HG03565 (cell line): ENCODE measurements around the gene ZNF582.
A peak's percentile ranks its signal among the peaks of the same experiment; 100 is the strongest.

Source experiments
- ATAC-seq: cut with Tn5 transposase; IDR thresholded peaks from one replicate; pipeline ENCODE4 v1.9.1; 2021; ENCODE audit warnings: mild to moderate bottlenecking, moderate library complexity; ENCODE audit not compliant: unreplicated experiment

The ZNF582 gene

DNA sequence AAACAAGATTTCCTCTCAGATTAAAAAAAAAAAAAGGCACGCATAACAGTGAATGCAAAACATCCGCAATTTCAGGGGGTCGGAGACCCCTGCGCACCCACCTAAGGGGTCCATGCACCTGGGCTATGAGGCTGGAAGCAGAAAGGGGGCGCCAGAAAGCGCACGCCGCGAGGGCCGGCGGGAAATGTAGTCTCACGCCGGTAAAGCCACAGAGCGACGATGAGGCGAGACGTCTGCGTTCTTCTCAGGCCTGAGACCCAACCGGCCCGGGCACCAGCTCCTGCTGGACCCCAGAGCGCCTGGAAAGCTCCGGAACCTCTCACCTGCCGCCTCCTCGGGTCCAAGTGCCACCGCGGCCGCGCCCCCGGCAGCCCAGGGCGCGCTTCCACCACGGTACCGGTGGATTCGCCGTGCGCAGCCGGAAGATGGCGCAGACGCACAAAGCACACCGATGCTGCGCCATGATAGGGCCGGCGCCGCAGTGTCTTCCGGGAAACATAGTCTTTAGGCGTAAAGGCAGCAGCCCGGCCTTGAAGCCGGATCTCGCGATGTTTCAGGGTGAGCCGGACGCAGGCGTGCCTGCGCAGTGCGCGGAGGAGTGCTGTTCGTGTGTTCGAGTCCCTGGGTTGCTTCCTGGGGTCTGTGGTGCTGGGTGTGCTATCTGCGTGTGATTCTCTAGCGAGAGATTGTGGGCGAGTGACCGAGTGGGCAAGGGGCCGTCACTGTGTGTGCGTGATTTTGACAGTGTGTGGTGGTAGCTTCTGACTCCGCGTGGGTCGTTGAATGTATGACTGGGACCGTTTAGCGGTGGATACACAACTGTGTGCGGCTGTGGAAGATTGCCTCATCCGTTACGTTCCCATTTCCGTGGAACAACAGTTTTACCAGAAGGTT is at the start of gene ZNF582:
ZNF582 (minus strand) TSS at position 416 of the 894 bp plus-strand sequence. CDS start 1,782 bp downstream, outside the sequence.
- peak; percentile 95 for ATAC-seq

DNA sequence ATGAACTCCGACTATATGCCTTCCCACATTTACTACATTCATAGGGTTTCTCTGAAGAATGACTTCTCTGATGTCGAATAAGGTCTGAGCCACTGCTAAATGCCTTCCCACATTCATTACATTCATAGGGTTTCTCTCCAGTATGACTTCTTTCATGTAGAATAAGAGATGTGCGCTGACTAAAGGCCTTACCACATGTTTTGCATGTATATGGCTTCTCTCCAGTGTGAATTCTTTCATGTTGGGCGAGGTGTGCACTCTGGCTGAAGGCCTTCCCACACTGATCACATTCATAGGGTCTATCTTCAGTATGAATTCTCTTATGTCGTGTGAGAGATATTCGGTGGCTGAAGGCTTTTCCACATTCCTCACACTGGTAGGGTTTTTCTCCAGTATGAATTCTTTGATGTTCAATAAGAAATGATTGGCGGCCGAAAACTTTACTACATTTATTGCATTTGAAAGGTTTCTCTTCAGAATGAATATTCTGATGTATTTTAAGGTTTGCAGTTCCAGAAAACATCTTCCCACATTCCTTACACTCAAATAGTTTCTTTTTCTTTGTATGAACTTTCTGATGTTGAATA is 48.0 kb upstream of the ZNF582 start:
- ATAC-seq = no peak

DNA sequence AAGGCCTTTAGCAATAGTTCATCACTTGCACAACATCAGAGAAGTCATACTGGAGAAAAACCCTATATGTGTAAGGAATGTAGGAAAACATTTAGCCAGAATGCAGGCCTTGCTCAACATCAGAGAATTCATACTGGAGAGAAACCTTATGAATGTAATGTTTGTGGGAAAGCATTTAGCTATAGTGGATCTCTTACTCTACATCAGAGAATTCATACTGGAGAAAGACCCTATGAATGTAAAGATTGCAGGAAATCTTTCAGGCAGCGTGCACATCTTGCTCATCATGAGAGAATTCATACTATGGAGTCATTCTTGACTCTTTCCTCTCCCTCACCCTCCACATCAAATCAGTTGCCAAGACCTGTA is 30.6 kb upstream of the ZNF582 start:
- ATAC-seq = no peak

DNA sequence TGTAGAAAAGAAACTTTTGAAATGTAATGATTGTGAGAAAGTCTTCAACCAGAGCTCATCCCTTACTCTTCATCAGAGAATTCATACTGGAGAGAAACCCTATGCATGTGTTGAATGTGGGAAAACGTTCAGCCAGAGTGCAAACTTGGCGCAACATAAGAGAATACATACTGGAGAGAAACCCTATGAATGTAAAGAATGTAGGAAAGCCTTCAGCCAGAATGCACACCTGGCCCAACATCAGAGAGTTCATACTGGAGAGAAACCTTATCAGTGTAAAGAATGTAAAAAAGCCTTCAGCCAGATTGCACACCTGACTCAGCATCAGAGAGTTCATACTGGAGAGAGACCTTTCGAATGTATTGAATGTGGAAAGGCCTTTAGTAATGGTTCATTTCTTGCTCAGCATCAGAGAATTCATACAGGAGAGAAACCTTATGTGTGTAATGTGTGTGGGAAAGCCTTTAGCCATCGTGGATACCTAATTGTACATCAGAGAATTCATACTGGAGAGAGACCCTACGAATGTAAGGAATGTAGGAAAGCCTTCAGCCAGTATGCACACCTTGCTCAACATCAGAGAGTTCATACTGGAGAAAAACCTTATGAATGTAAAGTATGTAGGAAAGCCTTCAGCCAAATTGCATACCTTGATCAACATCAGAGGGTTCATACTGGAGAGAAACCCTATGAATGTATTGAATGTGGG is 30.1 kb upstream of the ZNF582 start:
- ATAC-seq = no peak

DNA sequence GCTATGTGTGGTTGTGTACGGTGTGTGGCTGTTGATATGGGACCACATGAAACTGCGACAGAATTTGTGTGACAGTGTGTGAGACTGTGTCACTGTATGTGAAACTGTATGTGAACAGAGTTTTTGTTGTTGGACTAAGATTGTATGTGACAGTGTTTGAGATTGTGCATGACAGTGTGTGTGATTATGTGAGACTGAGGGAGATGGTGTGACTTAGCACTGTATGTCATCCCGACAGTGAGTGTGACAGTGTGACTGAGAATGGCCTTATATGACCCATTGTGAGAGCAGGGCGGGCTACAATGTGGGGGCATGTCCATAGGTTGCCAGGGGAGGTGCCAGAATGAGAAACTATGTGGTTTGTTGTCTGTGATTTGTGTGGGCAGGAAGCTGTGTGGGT is 11.7 kb upstream of the ZNF582 start:
- no peak for ATAC-seq

DNA sequence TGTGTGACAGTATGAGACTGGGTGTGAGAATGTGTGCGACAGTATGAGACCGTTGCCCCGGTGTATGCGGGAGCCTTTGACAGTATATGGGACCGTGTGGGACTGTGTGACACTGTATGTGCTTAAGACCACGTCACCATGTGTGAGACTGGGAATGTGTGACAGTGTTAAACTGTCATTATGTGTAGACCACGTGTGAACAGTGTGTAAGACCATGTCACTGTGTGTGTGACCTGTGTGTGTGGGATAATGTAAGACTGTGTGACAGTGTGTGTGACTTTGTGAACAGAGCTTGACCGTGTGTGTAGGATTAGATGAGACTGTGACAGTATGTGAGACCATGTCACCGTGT is 11.3 kb upstream of the ZNF582 start:
- ATAC-seq = peak; percentile 5

DNA sequence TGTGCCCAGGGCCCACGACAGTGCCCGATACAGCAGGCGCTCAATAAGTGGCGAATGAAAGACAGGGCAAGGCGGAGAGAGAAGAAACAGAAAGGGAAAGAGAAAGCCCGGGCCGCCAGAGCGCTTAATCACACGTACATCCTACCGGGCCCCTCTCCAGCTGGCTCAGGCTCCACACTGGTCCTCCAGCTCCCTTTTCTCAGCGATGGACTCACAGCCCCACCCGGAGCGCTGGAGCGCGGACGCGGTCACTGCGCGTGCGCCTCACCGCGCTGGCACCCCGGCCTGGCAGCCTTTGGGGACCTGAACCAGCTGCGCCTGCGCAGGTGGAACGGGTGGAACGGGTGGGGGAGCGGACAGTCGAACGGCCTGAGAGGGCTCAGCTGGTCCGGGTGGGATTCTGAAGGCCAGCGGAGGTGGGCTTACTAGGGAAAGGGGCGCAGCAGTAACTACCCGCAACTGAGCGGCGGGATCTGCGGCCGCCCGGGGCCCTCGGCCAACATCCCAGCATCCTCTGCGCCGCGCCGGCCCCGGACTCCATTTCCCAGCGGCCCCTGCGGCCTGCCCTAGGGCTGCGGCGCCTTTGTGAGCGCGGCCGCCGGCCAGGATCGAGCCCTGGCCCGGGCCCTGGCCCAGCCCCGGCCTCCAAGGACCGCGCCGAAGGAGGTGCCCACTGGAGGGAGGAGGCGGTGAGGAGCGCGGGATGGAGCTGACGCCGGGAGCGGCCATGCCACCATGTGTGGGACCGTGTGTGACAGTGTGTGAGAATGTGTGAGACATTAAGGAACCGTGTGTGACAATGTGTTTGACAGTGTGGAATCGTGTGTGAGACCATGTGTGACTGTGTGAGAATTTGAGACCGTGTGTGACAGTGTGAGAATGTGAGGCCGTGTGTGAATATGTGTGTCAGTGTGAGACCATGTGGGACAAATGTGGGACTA is 10.7 kb upstream of the ZNF582 start, which contains the start of gene ZNF583:
ZNF583 (plus strand) TSS at position 569 of the 941 bp plus-strand sequence. CDS start 2,783 bp downstream, outside the sequence.
- ATAC-seq = peak; percentile 62

DNA sequence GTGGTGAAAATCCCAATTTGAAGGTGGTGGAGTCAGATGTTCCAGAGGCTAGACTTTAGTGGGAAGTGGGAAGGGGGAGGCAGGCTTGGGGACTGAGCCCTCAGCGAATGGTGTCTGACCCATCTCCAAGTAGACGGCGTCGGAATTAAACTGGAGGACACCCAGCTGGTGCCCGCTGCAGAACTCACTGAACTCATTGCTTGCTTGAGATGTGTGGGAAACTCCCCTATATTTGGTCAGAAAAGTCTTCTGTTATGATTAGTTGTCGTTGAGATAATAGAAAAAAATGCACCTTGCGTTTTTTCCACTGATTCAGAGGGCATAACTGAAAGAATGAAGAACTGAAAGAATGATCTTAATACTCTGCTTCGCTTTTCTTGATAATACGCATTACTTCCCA is 9.9 kb upstream of the ZNF582 start:
- ATAC-seq = peak; percentile 3

DNA sequence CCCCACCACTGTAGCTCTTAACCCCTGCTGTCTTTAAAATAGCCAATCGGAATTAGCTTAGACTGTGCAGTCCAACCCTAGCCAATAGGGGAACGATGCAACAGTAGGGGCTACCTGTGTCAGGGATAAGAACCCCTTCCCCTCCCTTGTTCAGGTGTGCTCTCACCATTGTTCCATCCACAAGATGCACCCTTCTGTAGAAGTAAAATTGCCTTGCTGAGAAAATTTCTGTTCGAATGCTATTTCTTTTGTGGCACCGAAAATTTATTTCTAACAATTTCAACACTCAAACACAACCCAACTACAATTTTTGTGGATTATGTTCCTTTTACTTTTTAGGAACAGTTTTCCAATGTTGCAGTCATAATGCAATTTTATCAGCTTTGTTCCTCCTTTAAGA is 7.2 kb upstream of the ZNF582 start:
- ATAC-seq = no peak

DNA sequence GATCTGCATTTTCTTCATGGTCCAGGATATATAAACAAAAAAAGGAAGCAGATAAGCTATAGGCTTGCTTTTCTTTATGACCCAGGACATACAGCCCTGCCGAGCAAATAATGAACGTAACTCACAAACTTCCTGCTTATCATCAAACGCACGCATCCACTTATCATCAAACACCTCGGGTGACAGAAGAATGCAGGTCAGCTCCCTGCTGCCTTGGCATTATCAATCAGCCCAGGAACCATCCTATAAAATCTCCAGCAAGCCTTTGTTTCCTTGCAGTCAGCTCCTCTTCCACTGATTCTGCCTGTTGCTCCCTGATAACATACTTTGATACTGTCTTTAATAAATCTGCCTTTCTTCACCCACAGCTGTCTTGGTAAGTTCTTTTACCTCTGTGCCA is 5.5 kb upstream of the ZNF582 start:
- ATAC-seq = no peak

DNA sequence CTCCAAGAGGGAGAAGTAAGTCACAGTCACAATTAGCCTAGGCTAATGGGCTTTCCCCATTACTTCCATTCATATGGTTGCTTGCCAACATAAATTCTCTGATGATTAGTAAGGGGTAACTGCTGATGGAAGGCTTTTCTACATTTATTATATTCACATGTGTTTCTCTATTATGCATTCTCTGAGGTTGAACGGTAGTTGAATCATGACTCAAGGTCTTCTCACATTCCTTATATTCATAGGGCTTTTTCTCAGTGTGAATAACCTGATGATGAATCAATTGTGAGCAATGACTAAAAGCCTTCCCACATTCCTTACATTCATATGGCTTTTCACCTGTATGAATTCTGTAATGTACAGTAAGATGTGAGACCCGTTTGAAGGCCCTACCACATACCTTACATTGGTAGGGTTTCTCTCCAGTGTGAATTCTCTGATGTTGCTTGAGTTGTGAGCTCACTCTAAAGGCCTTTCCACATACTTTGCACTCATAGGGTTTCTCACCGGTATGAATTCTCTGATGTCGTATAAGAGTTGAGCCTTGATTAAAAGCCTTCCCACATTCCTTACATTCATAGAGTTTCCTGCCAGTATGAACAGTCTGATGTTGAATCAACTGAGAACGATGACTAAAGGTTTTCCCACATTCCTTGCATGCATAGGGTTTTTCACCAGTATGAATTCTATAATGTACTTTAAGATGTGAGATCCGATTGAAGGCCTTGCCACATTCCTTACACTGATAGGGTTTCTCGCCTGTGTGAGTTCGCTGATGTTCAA is 9.3 kb downstream of the ZNF582 start:
- ATAC-seq = no peak

DNA sequence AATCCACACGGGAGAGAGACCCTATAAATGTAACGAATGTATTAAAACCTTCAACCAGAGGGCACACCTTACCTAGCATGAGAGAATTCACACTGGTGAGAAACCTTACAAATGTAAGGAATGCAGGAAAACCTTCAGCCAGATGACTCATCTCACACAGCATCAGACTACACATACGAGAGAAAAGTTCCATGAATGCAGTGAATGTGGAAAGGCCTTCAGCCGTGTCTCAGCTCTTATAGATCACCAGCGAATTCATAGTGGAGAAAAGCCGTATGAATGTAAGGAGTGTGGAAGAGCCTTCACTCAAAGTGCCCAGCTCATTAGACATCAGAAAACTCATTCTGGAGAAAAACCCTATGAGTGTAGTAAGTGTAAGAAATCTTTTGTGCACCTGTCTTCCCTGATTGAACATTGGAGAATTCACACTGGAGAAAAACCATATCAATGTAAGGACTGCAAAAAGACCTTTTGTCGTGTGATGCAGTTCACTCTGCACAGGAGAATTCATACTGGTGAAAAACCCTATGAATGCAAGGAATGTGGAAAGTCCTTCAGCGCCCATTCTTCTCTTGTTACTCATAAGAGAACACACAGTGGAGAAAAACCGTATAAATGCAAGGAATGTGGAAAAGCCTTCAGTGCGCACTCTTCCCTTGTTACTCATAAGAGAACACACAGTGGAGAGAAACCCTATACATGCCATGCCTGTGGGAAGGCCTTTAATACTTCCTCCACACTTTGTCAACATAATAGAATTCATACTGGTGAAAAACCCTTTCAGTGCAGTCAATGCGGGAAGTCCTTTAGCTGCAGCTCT is 16.0 kb downstream of the ZNF582 start:
- ATAC-seq = no peak

DNA sequence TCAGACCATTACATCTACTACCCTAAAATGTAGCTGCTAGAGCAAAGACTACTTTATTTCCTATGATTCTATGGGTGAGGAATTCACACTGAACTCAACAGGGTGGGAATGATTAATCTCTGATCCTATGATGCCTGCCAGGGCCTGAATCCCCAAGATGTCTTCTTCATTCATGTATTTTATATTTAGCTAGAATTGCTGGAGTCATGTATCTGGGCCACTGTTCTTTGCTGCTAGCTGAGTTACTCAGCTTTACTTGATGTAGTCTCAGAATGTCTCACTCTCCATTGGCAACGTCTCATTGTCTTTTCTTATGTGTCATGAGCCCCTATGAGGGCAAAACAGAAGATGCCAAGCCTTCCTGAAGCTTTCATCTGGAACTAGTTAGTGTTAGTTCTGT is 21.1 kb downstream of the ZNF582 start:
- no peak for ATAC-seq

DNA sequence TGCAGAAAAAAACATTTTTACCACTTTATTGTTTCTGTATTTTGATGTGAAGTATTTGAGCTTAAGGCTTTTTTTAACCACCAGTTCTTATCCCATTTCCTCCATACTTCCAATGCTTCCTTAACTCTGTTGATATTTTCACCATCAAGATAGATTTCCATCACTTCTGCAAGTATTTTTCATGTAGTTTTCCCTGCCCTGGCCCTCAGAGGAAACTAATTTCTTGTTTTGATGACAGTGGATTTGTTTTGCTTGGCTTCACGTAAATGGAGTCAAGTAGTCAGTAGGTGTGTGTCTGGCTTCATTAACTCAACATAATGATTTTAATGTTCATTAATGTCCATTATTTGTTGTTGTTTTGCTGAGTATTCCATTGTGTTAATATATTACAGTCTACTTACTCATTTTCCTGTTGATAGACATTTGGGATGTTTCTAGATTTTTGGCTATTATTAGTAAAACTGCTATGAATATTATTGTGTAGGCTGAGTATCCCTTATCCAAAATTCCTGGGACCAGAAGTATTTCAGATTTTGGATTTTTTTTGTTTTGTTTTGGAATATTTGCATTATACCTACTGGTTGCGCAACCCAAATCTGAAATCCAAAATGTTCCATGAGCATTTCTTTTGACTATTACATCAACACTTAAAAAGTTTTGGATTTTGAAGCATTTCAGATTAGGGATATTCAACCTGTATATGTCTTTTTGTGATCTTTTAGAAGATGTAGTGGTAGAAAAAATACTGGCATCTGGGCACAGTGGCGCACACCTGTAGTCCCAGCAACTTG is 23.3 kb downstream of the ZNF582 start:
- no peak for ATAC-seq

DNA sequence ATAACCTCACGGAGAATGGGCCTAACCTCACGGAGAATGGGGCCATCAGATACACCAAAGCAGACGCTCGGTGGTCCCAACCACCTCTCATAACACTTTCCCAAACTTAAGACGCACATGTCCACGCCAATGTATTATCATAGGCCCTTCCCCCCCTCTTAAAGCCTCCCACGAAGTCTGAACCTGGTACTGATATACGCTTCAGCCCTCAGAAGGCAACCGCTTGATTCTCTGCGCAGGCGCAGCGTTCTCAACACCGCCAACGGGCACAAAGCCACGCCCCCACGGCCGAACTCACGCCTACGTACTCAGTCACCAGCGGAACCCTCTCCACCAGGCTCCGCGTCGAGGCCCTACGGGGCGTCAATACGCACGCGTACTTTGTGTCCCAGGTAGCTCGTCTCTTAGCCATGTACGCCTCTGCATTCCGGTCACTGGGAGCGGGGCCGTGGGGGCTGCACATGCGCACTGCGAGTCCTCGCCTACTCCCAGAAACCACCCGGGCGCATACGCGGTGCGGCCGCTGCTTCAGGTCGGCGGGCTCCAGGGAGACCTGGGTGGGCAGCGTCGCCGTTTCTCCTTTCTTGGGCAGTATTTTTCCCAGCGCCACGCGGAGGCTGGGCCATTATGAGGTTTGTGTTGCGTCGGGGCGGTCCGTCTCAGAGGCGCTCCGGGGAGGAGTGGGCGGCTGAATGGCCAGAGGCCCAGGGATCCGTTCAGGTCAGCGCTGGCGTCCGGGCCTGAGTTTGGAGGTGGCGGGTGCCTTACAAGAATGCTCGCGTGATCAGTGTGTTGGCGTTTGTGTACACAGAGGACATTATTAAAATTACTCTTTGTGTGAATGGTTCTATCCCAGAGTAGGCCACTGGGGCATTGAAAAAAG is 25.3 kb downstream of the ZNF582 start:
- peak; percentile 73 for ATAC-seq

DNA sequence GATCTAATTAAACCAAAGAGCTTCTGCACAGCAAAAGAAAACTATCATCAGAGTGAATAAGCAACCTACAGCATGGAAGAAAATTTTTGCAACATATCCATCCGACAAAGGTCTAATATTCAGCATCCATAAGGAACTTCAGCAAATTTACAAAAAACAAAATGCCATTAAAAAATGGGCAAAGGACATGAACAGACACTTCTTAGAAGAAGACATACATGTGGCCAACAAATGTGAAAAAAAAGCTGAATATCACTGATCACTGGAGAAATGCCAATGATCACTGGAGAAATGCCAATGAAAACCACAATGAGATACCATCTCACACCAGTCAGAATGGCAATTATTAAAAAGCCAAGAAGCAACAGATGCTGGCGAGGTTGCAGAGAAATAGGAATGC is 32.5 kb downstream of the ZNF582 start:
- ATAC-seq = no peak

DNA sequence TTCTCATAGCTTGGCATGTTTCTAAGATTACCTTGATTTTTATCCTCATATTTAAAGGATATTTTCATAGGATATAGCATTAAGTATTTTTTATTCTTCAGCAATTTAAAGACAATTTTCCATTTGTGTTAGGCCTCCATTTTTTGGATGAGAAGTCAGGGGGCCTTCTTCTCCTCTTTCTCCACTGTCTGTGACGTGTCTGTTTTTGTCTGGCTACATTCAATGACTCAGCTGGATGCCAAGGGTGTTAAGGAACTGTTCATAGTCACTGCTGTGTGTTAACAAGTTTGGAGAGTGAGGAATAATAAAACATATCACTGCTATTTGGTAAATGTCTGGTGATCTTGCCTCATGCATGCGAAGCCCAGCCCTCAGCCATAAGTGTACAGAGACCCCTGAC is 36.4 kb downstream of the ZNF582 start:
- no peak for ATAC-seq
